HepG2 (cell line): ENCODE data around the gene SLC4A7. TPM values are rescaled to one million over a fixed set of nuclear protein-coding genes. Genes with fewer than 3 reads are reported as not detected.

Experiments used
- CBX2 ChIP-seq, 2 experiments: fragments of 200-600 bp in 1 of 2; sonication (generic); formaldehyde crosslinking in 1 of 2; IDR thresholded peaks; 2 replicates each; pipeline versions ENCODE4 v1.7.0 to v1.8.1; 2018 to 2022; ENCODE audit warnings: low read depth in 2 of 2, low read length in 1 of 2, mild to moderate bottlenecking in 1 of 2, missing genetic modification reagents in 1 of 2
- CCAR2 ChIP-seq: fragments of 200-400 bp; formaldehyde crosslinking; optimal IDR thresholded peaks from 2 replicates; pipeline ENCODE3; 2018; ENCODE audit warnings: low read depth, mild to moderate bottlenecking, low read length, moderate library complexity
- HIVEP1 ChIP-seq: sonication (generic); formaldehyde crosslinking; IDR thresholded peaks from 2 replicates; pipeline ENCODE4 v1.4.0; 2020; ENCODE audit warnings: mild to moderate bottlenecking, missing genetic modification reagents
- HOXA5 ChIP-seq: sonication (generic); formaldehyde crosslinking; IDR thresholded peaks from 2 replicates; pipeline ENCODE4 v1.4.0; 2020; ENCODE audit warnings: missing genetic modification reagents
- KDM2A ChIP-seq: sonication (generic); formaldehyde crosslinking; IDR thresholded peaks from 2 replicates; pipeline ENCODE4 v1.4.0; 2020; ENCODE audit warnings: low read depth, missing genetic modification reagents, borderline replicate concordance
- KLF16 ChIP-seq, 2 experiments: sonication (generic) in 1 of 2; formaldehyde crosslinking in 1 of 2; IDR thresholded peaks; 2 replicates each; pipeline versions ENCODE4 v1.6.1 to v1.8.0; 2016 to 2023; ENCODE audit warnings: missing genetic modification reagents in 2 of 2, missing compliant biosample characterization in 1 of 2
- MAFG ChIP-seq: sonication (generic); formaldehyde crosslinking; IDR thresholded peaks from 2 replicates; pipeline ENCODE4 v1.5.1; 2020; ENCODE audit warnings: mild to moderate bottlenecking, missing genetic modification reagents
- NCOA1 ChIP-seq: sonication (generic); formaldehyde crosslinking; IDR thresholded peaks from 2 replicates; pipeline ENCODE4 v1.9.0; 2021; ENCODE audit warnings: missing genetic modification reagents
- POLR2AphosphoS2 ChIP-seq: IDR thresholded peaks from 2 replicates; pipeline ENCODE4 v1.6.1; 2011; ENCODE audit warnings: low read depth, low read length, improper control_type of control experiment
- SIX4 ChIP-seq: sonication (generic); formaldehyde crosslinking; IDR thresholded peaks from 2 replicates; pipeline ENCODE4 v1.4.0; 2020; ENCODE audit warnings: missing genetic modification reagents
- SSRP1 ChIP-seq: IDR thresholded peaks from 2 replicates; pipeline ENCODE4 v1.6.1; 2016; ENCODE audit warnings: control low read depth
- ZIK1 ChIP-seq: sonication (generic); formaldehyde crosslinking; IDR thresholded peaks from 2 replicates; pipeline ENCODE4 v1.5.0; 2020; ENCODE audit warnings: mild to moderate bottlenecking, low read depth, missing genetic modification reagents, borderline replicate concordance
- ZNF205 ChIP-seq: IDR thresholded peaks from 2 replicates; pipeline ENCODE4 v1.6.1; 2018; ENCODE audit warnings: missing biosample characterization, missing genetic modification reagents
- ZNF264 ChIP-seq: sonication (generic); formaldehyde crosslinking; IDR thresholded peaks from 2 replicates; pipeline ENCODE4 v1.4.0; 2020; ENCODE audit warnings: missing genetic modification reagents
- ZNF318 ChIP-seq: sonication (generic); formaldehyde crosslinking; IDR thresholded peaks from 2 replicates; pipeline ENCODE4 v1.4.0; 2020; ENCODE audit warnings: mild to moderate bottlenecking, missing genetic modification reagents
- ZNF484 ChIP-seq: sonication (generic); formaldehyde crosslinking; IDR thresholded peaks from 2 replicates; pipeline ENCODE4 v1.5.1; 2020; ENCODE audit warnings: mild to moderate bottlenecking, low read depth, missing genetic modification reagents, borderline replicate concordance
- ZNF781 ChIP-seq: sonication (generic); formaldehyde crosslinking; IDR thresholded peaks from 2 replicates; pipeline ENCODE4 v1.5.1; 2020; ENCODE audit warnings: borderline replicate concordance, mild to moderate bottlenecking, missing genetic modification reagents; ENCODE audit errors: not compliant biosample characterization
- ZNF790 ChIP-seq: sonication (generic); formaldehyde crosslinking; IDR thresholded peaks from 2 replicates; pipeline ENCODE4 v1.8.0; 2022; ENCODE audit warnings: missing genetic modification reagents, mild to moderate bottlenecking, borderline replicate concordance
- polyA plus RNA-seq, 8 experiments: library from polyadenylated mRNA; depleted of rRNA in 3 of 8; stranded (reverse) in 7 of 8; unstranded in 1 of 8; fragments of >200 nt; fragmentation: Illumina TruSeq in 4 of 8; extraction: Trizol in 4 of 8; gene quantifications; 2 replicates each; pipeline versions ENCODE4 v1.2.1 to v1.2.3, GENCODE V29; 2011 to 2016; ENCODE audit warnings: low read depth in 4 of 8, missing spikeins in 1 of 8, mixed read lengths in 1 of 8; ENCODE audit not compliant: insufficient read depth in 1 of 8
- total RNA-seq, 5 experiments: library from RNA; depleted of rRNA; stranded (reverse); fragments of >200 nt; fragmentation: Illumina TruSeq; extraction: Trizol; gene quantifications; 2 replicates each; pipeline ENCODE4 v1.2.3, GENCODE V29; 2016; ENCODE audit warnings: low read depth in 1 of 5

Gene SLC4A7
- total and polyA plus RNA-seq, 2 of the 13 experiments (the other 11 are each of a cell fraction or from before 2014, with no cell fraction given): 16.4 to 43.8 TPM

DNA sequence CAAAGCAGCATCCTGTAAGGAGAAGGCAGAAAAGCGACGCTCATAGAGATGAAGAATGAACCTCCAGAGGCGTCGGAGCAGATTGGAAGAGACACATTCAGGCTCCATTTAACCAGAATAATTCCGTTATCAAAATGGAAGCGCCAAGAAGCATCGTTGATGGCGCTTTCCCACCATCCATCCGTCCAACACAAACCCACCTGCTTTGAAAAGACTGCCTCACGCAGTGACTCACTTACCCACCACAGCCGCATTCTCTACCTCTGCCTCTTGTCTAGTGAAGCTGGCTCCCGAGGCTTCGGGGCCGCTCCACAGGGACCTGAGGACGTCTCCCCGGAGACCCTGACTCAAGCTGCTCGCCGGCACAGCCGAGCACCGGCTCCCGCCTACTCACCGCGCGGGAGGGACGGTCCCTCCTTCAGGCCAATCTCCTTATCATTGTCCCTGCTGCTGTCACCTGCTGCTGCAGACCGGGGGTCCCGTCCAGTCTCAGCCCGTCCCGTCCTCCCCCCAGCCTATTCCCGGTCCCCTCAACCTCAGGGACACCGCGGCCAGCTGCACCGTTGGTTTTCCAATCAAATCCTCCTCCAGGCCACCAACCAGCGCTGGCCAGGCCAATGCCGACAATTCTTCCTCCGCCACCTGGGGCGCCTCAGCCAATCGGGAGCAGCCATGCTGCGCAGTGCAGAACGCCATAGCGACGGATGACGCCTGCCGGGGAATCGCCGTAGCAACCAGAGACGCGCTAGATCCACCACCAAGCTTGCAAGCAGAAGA, 115.2 kb downstream of the SLC4A7 start, which contains the start of gene NEK10 (continued):
- TF ChIP-seq HOXA5 (peak; percentile 32; the same call in 1 of the 2 replicates), SSRP1 (CRISPR knock-in tag) (no peak), ZNF484 (CRISPR knock-in tag) (no peak), ZNF264 (no peak), KLF16 (CRISPR knock-in tag; IDR thresholded peaks at IDR 0.05) (peak in 1 of 2 experiments; percentile 84; a peak in 1 of 4 replicates), ZNF790 (CRISPR knock-in tag) (no peak), NCOA1 (CRISPR knock-in tag) (0 out of 2 replicates have a peak, but pooled peaks have one; percentile 46), ZNF781 (CRISPR knock-in tag) (no peak), ZNF205 (no peak), CCAR2 (no peak), ZIK1 (CRISPR knock-in tag) (no peak), POLR2AphosphoS2 (peak; percentile 56; the same call in 1 of the 2 replicates), MAFG (CRISPR knock-in tag) (no peak), KDM2A (CRISPR knock-in tag) (peak; percentile 99), HIVEP1 (CRISPR knock-in tag) (no peak), SIX4 (CRISPR knock-in tag) (no peak), ZNF318 (CRISPR knock-in tag) (no peak; the same call in none of the 2 replicates), CBX2 (IDR thresholded peaks at IDR 0.05; ENCODE audit: low read depth, low read length) (no peak), CBX2 (CRISPR knock-in tag; IDR thresholded peaks at IDR 0.05; ENCODE audit: low read depth) (no peak)
